ENCODE data around the gene SRP54.

Gene SRP54

GRCh38 chr14:34989762-34990161, 7.0 kb downstream of the SRP54 start:
- no peaks in the 10 kb centered on the region for H3F3A ChIP-seq (ENCODE audit: insufficient read depth, low read length)
- TF ChIP-seq EZH2 (IDR thresholded peaks at IDR 0.05; ENCODE audit: borderline replicate concordance, low read length) (no peak), CTCF (IDR thresholded peaks at IDR 0.05; ENCODE audit: low read length) (no peak)
- H3K4me3 ChIP-seq (ENCODE audit: low read depth, low read length, poor library complexity, severe bottlenecking), result no peak overlapping the region
- peaks cover 15% of the 10 kb centered on the region for H3K4me1 ChIP-seq (ENCODE audit: insufficient read depth, low read length, severe bottlenecking)
- peaks cover 74% of the 10 kb centered on the region for H3K79me2 ChIP-seq (ENCODE audit: insufficient read depth, low read length)
- no peaks in the 10 kb centered on the region for H3K9me3 ChIP-seq (ENCODE audit: low read length)
- H3K36me3 ChIP-seq (ENCODE audit: insufficient read depth, low read length), result no peaks in the 10 kb centered on the region; the same call in 1 of the 2 replicates
- no peaks in the 10 kb centered on the region for H3K9me2 ChIP-seq (ENCODE audit: low read depth, low read length)
- H3K27me3 ChIP-seq (ENCODE audit: insufficient read depth, low read length), result no peaks in the 10 kb centered on the region
- H3K4me2 ChIP-seq (ENCODE audit: low read length), result no peak overlapping the region
- no peaks in the 10 kb centered on the region for H4K20me1 ChIP-seq (ENCODE audit: insufficient read depth, low read length)
- H3K9ac ChIP-seq (ENCODE audit: low read length), result no peak overlapping the region
- H3K27ac ChIP-seq (ENCODE audit: low read depth, low read length, poor library complexity, severe bottlenecking), result no peak overlapping the region
- H2AFZ ChIP-seq (ENCODE audit: low read length), result no peak overlapping the region

- no peaks in the 10 kb centered on the region for H4K20me1 ChIP-seq (ENCODE audit: insufficient read depth, low read length)
- no peak overlapping the region for H3K4me2 ChIP-seq (ENCODE audit: low read length)
- H3K79me2 ChIP-seq (ENCODE audit: insufficient read depth, low read length), result peaks cover 58% of the 10 kb centered on the region
- H3K9me2 ChIP-seq (ENCODE audit: low read depth, low read length), result no peaks in the 10 kb centered on the region
- peaks cover 12% of the 10 kb centered on the region; the same call in 1 of the 2 replicates for H3K36me3 ChIP-seq (ENCODE audit: insufficient read depth, low read length)
- no peaks in the 10 kb centered on the region for H3K9me3 ChIP-seq (ENCODE audit: low read length)
- H3K4me1 ChIP-seq (ENCODE audit: insufficient read depth, low read length, severe bottlenecking), result no peaks in the 10 kb centered on the region
- TF ChIP-seq CTCF (IDR thresholded peaks at IDR 0.05; ENCODE audit: low read length) (no peak), EZH2 (IDR thresholded peaks at IDR 0.05; ENCODE audit: borderline replicate concordance, low read length) (no peak)
- no peaks in the 10 kb centered on the region for H3K27me3 ChIP-seq (ENCODE audit: insufficient read depth, low read length)
- no peak overlapping the region for H3K9ac ChIP-seq (ENCODE audit: low read length)
- H3K27ac ChIP-seq (ENCODE audit: low read depth, low read length, poor library complexity, severe bottlenecking), result no peak overlapping the region
- no peak overlapping the region for H2AFZ ChIP-seq (ENCODE audit: low read length)
- H3F3A ChIP-seq (ENCODE audit: insufficient read depth, low read length), result no peaks in the 10 kb centered on the region
- H3K4me3 ChIP-seq (ENCODE audit: low read depth, low read length, poor library complexity, severe bottlenecking), result no peak overlapping the region
These were observed 10.6 kb downstream of the SRP54 start for GRCh38 chr14:34993426-34993825.

GRCh38 chr14:34994668-34995067, 11.9 kb downstream of the SRP54 start:
- H3K79me2 ChIP-seq (ENCODE audit: insufficient read depth, low read length), result peaks cover 46% of the 10 kb centered on the region
- no peaks in the 10 kb centered on the region for H3K9me3 ChIP-seq (ENCODE audit: low read length)
- H3F3A ChIP-seq (ENCODE audit: insufficient read depth, low read length), result no peaks in the 10 kb centered on the region
- no peak for TF ChIP-seq EZH2 (IDR thresholded peaks at IDR 0.05; ENCODE audit: borderline replicate concordance, low read length)
- no peak for TF ChIP-seq CTCF (IDR thresholded peaks at IDR 0.05; ENCODE audit: low read length)
- no peak overlapping the region for H3K4me2 ChIP-seq (ENCODE audit: low read length)
- no peaks in the 10 kb centered on the region for H3K9me2 ChIP-seq (ENCODE audit: low read depth, low read length)
- no peaks in the 10 kb centered on the region for H4K20me1 ChIP-seq (ENCODE audit: insufficient read depth, low read length)
- no peaks in the 10 kb centered on the region for H3K4me1 ChIP-seq (ENCODE audit: insufficient read depth, low read length, severe bottlenecking)
- no peak overlapping the region for H2AFZ ChIP-seq (ENCODE audit: low read length)
- no peak overlapping the region for H3K4me3 ChIP-seq (ENCODE audit: low read depth, low read length, poor library complexity, severe bottlenecking)
- peaks cover 17% of the 10 kb centered on the region; the same call in 1 of the 2 replicates for H3K36me3 ChIP-seq (ENCODE audit: insufficient read depth, low read length)
- H3K9ac ChIP-seq (ENCODE audit: low read length), result no peak overlapping the region
- H3K27ac ChIP-seq (ENCODE audit: low read depth, low read length, poor library complexity, severe bottlenecking), result no peak overlapping the region
- H3K27me3 ChIP-seq (ENCODE audit: insufficient read depth, low read length), result no peaks in the 10 kb centered on the region
